CMK (cell line): Measurements from ENCODE around the gene SRP68.

Source experiments
- DNase-seq: peaks from one replicate; pipeline ENCODE4 v3.0.0-alpha.2; 2010; ENCODE audit warnings: low read depth

The SRP68 gene

GRCh38 chr17:76072148-76072858 is at the start of gene SRP68:
TSS of gene SRP68 (minus strand) at chr17:76072517. CDS start at chr17:76072491, 26 bp downstream.
- peak; percentile 93 for DNase-seq

- DNase-seq: no peak
These were observed 49.7 kb upstream of the SRP68 start for GRCh38 chr17:76121932-76122430.

- DNase-seq: no peak
These were observed 48.3 kb upstream of the SRP68 start for GRCh38 chr17:76120658-76121008.

GRCh38 chr17:76119409-76120371 is 47.4 kb upstream of the SRP68 start:
- DNase-seq: no peak

- no peak for DNase-seq
These were observed 42.9 kb upstream of the SRP68 start for GRCh38 chr17:76115138-76115754.

- DNase-seq: no peak
These were observed 39.6 kb upstream of the SRP68 start for GRCh38 chr17:76111956-76112355.

GRCh38 chr17:76107509-76107908 is 35.2 kb upstream of the SRP68 start:
- DNase-seq: peak; percentile 27

- DNase-seq: no peak
These were observed 34.4 kb upstream of the SRP68 start for GRCh38 chr17:76106703-76107102.

GRCh38 chr17:76104896-76105231 is 32.5 kb upstream of the SRP68 start:
- DNase-seq: no peak

GRCh38 chr17:76104140-76104895 is 32.0 kb upstream of the SRP68 start:
- DNase-seq: peak; percentile 26

GRCh38 chr17:76103274-76104139 is 31.2 kb upstream of the SRP68 start, which contains the start of gene EXOC7:
TSS of gene EXOC7 (minus strand) at chr17:76103787. CDS start at chr17:76103692, 95 bp downstream.
- peak; percentile 85 for DNase-seq

- DNase-seq: no peak
These were observed 30.6 kb upstream of the SRP68 start for GRCh38 chr17:76102944-76103273.

GRCh38 chr17:76097716-76098295 is 25.5 kb upstream of the SRP68 start:
- DNase-seq: no peak

GRCh38 chr17:76095943-76096342 is 23.6 kb upstream of the SRP68 start:
- DNase-seq: no peak

GRCh38 chr17:76094046-76094445 is 21.7 kb upstream of the SRP68 start:
- DNase-seq: no peak

- DNase-seq: no peak
These were observed 20.5 kb upstream of the SRP68 start for GRCh38 chr17:76092526-76093413.

- DNase-seq: no peak
These were observed 19.4 kb upstream of the SRP68 start for GRCh38 chr17:76091526-76092286.

- no peak for DNase-seq
These were observed 18.3 kb upstream of the SRP68 start for GRCh38 chr17:76090517-76091129.
